Mesenchymal stem cell (in vitro differentiated cells and primary cell): ENCODE data around the gene ANXA6.

ENCODE experiments used
- DNase-seq: peaks from one replicate; pipeline ENCODE4 v3.0.0-alpha.2; 2013
- H2AFZ ChIP-seq: one replicate; pipeline ENCODE4 v1.6.1; 2013; ENCODE audit warnings: low read depth, mild to moderate bottlenecking, control low read depth, inconsistent platforms, low read length, moderate library complexity
- H2AK5ac ChIP-seq: 2 replicates; pipeline ENCODE4 v1.6.1; 2013; ENCODE audit warnings: low read length, moderate library complexity, mild to moderate bottlenecking, inconsistent platforms; ENCODE audit not compliant: severe bottlenecking
- H2BK120ac ChIP-seq: one replicate; pipeline ENCODE4 v1.6.1; 2013; ENCODE audit warnings: low read depth, mild to moderate bottlenecking, inconsistent platforms, low read length, moderate library complexity
- H2BK12ac ChIP-seq, 2 experiments: one replicate each; pipeline ENCODE4 v1.6.1; 2013; ENCODE audit warnings: inconsistent platforms in 2 of 2, low read length in 2 of 2, mild to moderate bottlenecking in 2 of 2, moderate library complexity in 2 of 2, control low read depth in 1 of 2
- H2BK15ac ChIP-seq: one replicate; pipeline ENCODE4 v1.6.1; 2013; ENCODE audit warnings: mild to moderate bottlenecking, low read depth, inconsistent platforms; ENCODE audit not compliant: poor library complexity, severe bottlenecking
- H2BK5ac ChIP-seq: 2 replicates; pipeline ENCODE4 v1.6.1; 2013; ENCODE audit warnings: low read depth, mild to moderate bottlenecking, low read length, control low read depth, inconsistent platforms; ENCODE audit not compliant: poor library complexity, severe bottlenecking
- H3K14ac ChIP-seq, 2 experiments: one replicate each; pipeline ENCODE4 v1.6.1; 2013; ENCODE audit warnings: inconsistent platforms in 2 of 2, low read length in 2 of 2, control low read depth in 1 of 2, mild to moderate bottlenecking in 1 of 2, moderate library complexity in 1 of 2
- H3K18ac ChIP-seq, 2 experiments: one replicate each; pipeline ENCODE4 v1.6.1; 2013; ENCODE audit warnings: inconsistent platforms in 2 of 2, low read length in 2 of 2, control low read depth in 1 of 2, low read depth in 1 of 2, mild to moderate bottlenecking in 1 of 2
- H3K23ac ChIP-seq, 2 experiments: one replicate each; pipeline ENCODE4 v1.6.1; 2013; ENCODE audit warnings: inconsistent platforms in 2 of 2, low read length in 2 of 2, mild to moderate bottlenecking in 2 of 2, moderate library complexity in 2 of 2, control low read depth in 1 of 2
- H3K27ac ChIP-seq: 2 replicates; pipeline ENCODE4 v1.5.1; 2013; ENCODE audit warnings: mild to moderate bottlenecking, moderate library complexity, low read length, control low read depth, inconsistent platforms; ENCODE audit not compliant: poor library complexity, severe bottlenecking
- H3K27me3 ChIP-seq, 2 experiments: 2 replicates each; pipeline versions ENCODE4 v1.6.1 to v1.7.0; 2013; ENCODE audit warnings: low read length in 2 of 2, mild to moderate bottlenecking in 2 of 2, moderate library complexity in 2 of 2, control low read depth in 1 of 2, inconsistent platforms in 1 of 2; ENCODE audit not compliant: control insufficient read depth in 1 of 2, insufficient read depth in 1 of 2
- H3K36me3 ChIP-seq, 2 experiments: 2 replicates each; pipeline versions ENCODE4 v1.6.1 to v1.7.0; 2013; ENCODE audit warnings: low read length in 2 of 2, control low read depth in 1 of 2, inconsistent platforms in 1 of 2, low read depth in 1 of 2, mild to moderate bottlenecking in 1 of 2; ENCODE audit not compliant: insufficient read depth in 2 of 2, control insufficient read depth in 1 of 2
- H3K4ac ChIP-seq, 2 experiments: one replicate each; pipeline ENCODE4 v1.6.1; 2013; ENCODE audit warnings: inconsistent platforms in 2 of 2, low read length in 2 of 2, mild to moderate bottlenecking in 2 of 2, moderate library complexity in 2 of 2, control low read depth in 1 of 2, low read depth in 1 of 2
- H3K4me1 ChIP-seq: 2 replicates; pipeline ENCODE4 v1.6.1; 2013; ENCODE audit warnings: low read depth, low read length, control low read depth; ENCODE audit not compliant: control insufficient read depth, insufficient read depth
- H3K4me2 ChIP-seq: 2 replicates; pipeline ENCODE4 v1.6.1; 2013; ENCODE audit warnings: low read length, mild to moderate bottlenecking, inconsistent platforms; ENCODE audit not compliant: poor library complexity, severe bottlenecking
- H3K4me3 ChIP-seq, 2 experiments: 2 replicates each; pipeline versions ENCODE4 v1.5.1 to v1.7.0; 2013; ENCODE audit warnings: low read length in 2 of 2, mild to moderate bottlenecking in 2 of 2, control low read depth in 1 of 2, low read depth in 1 of 2; ENCODE audit not compliant: insufficient read depth in 1 of 2
- H3K79me1 ChIP-seq: replicated peaks from 2 replicates; pipeline ENCODE4 v1.6.1; 2013; ENCODE audit warnings: mild to moderate bottlenecking, control low read depth, low read length, inconsistent platforms; ENCODE audit not compliant: poor library complexity, severe bottlenecking
- H3K9ac ChIP-seq: 2 replicates; pipeline ENCODE4 v1.7.0; 2013; ENCODE audit warnings: mild to moderate bottlenecking, low read length, moderate library complexity
- H3K9me3 ChIP-seq: 2 replicates; pipeline ENCODE4 v1.7.0; 2013; ENCODE audit warnings: mild to moderate bottlenecking, low read length; ENCODE audit not compliant: control insufficient read depth
- H4K8ac ChIP-seq: one replicate; pipeline ENCODE4 v1.6.1; 2013; ENCODE audit warnings: inconsistent platforms, mild to moderate bottlenecking, low read length, moderate library complexity
- H4K91ac ChIP-seq: one replicate; pipeline ENCODE4 v1.6.1; 2013; ENCODE audit warnings: mild to moderate bottlenecking, low read length, inconsistent platforms
- WGBS: methylation state at CpG from one replicate; pipeline ENCODE4 v1.1.7; 2013; ENCODE audit warnings: mixed read lengths; 5-methylcytosine and 5-hydroxymethylcytosine counted together

Gene ANXA6

DNA sequence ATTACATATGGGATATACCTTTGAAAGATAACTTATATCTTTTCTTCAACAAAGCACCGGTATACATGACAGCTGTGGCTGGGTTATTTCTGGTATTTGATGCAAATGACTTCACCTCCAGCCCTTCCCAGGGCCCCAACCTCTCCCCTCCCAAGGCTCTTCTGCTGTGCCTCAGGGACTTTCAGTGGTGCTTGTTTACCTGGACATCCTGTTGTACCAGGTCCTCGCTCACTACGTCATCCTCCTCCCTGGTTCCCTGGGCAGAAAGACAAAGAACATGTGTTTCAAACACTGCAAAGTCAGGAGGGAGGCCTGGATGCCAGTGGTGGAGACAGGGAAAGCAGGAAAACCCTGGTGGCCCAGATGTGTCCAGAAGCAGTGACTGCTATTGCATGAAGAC, 23.4 kb downstream of the ANXA6 start:
- no peak overlapping the region for H3K18ac ChIP-seq
- no peak overlapping the region for H3K23ac ChIP-seq
- H3K4me1 ChIP-seq = no peaks in the 10 kb centered on the region
- H3K4ac ChIP-seq = no peak overlapping the region
- no peak for DNase-seq
- H4K8ac ChIP-seq = no peak overlapping the region
- H2BK12ac ChIP-seq = no peak overlapping the region
- 98% methylated on average over 3 of the region's 3 CpGs for WGBS
- no peak overlapping the region for H3K4me3 ChIP-seq
- H2BK120ac ChIP-seq = no peak overlapping the region
- no peak overlapping the region for H2AFZ ChIP-seq
- H3K27me3 ChIP-seq = no peaks in the 10 kb centered on the region
- no peak overlapping the region for H3K27ac ChIP-seq
- no peak overlapping the region for H2BK5ac ChIP-seq
- H4K91ac ChIP-seq = no peak overlapping the region
- no peak overlapping the region for H2AK5ac ChIP-seq
- H3K4me2 ChIP-seq = no peak overlapping the region
- peaks cover 28% of the 10 kb centered on the region for H3K79me1 ChIP-seq
- no peak overlapping the region for H3K14ac ChIP-seq
- no peaks in the 10 kb centered on the region for H3K9me3 ChIP-seq
- H3K36me3 ChIP-seq = peaks cover 84 to 100% of the 10 kb centered on the region in 2 experiments
- H2BK15ac ChIP-seq = no peak overlapping the region
- H3K9ac ChIP-seq = no peak overlapping the region

DNA sequence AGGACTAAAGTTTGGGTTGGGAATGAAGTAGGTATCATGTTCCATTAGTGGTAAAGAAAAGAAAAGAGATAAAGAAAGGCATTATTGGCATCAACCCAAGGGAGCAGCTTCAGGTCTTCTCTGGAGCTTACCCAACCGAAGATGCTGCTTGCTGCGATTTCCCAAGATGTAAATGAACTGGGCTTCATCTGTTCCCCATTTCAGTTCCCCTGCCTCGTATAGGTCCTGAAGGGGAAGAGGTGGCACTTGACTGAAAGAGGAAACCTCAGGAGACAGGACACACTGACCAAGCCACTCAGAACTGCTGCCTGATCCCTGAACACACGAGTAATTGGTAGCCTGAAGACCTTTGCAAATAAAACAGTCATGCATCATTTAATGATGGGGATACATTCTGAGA, 24.6 kb downstream of the ANXA6 start:
- peaks cover 82 to 100% of the 10 kb centered on the region in 2 experiments for H3K36me3 ChIP-seq
- no peaks in the 10 kb centered on the region for H3K9me3 ChIP-seq
- H3K4me1 ChIP-seq = peaks cover under 1% of the 10 kb centered on the region
- no peaks in the 10 kb centered on the region for H3K27me3 ChIP-seq
- no peak overlapping the region for H2BK5ac ChIP-seq
- no peak overlapping the region for H2BK15ac ChIP-seq
- no peak overlapping the region for H3K18ac ChIP-seq
- no peak overlapping the region for H2BK12ac ChIP-seq
- no peak overlapping the region for H3K4ac ChIP-seq
- H3K79me1 ChIP-seq = peaks cover 21% of the 10 kb centered on the region
- H3K4me3 ChIP-seq = no peak overlapping the region
- H3K14ac ChIP-seq = no peak overlapping the region
- WGBS = 98% methylated on average over 4 of the region's 4 CpGs
- H3K23ac ChIP-seq = no peak overlapping the region
- H2AK5ac ChIP-seq = no peak overlapping the region
- H3K27ac ChIP-seq = no peak overlapping the region
- H4K91ac ChIP-seq = no peak overlapping the region
- no peak overlapping the region for H3K9ac ChIP-seq
- no peak overlapping the region for H3K4me2 ChIP-seq
- no peak overlapping the region for H2BK120ac ChIP-seq
- DNase-seq = no peak
- H2AFZ ChIP-seq = no peak overlapping the region
- H4K8ac ChIP-seq = no peak overlapping the region

DNA sequence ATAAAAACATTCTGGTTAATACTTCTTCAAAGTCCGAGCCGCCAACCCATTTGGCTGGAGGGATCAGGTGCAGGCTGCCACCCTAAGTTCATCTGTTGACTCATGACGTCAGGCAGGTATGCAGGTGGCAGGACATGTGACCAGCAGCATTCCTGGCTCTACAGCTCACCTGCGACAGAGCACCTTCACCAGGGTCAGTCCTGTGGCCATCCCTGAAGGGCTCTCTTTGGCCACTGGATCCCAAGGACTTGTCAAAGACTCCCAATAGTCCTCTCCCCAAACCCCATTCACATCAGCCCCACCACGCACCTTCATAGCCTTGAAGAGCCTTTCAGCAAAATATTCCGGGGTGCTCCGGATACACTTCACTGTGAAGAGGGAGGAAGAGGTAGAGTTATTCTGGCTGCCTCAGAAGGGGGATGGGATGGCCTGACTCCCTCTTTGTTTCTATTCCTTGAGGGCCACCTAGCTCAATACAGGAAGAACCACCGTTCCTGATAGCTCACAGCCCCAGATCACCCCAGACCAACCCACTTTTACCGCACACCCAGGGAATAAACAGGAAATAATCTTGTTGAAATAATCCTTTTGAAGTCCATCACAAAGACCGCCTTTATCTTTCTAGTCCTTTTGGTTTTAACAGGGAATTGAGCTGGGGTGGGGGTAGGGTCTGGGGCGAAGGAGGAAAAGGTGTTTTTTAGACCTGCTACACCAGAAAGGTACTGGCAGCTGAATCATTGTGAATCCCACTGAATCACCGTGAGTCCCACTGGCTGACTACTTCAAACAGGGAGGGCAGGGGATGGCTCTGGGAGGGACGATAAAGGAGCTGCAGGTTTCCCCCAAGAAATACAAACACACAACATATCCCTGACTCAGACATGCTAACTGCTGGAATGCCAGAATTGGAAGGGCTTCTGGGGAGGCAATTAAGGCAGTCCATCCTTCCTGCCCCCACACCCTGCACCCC, 26.4 kb downstream of the ANXA6 start:
- Histone ChIP-seq H3K9me3 (no peaks in the 10 kb centered on the region), H3K27ac (no peak overlapping the region), H3K23ac (no peak overlapping the region), H3K4me3 (no peak overlapping the region), H2BK12ac (no peak overlapping the region), H3K9ac (no peak overlapping the region), H4K8ac (no peak overlapping the region), H3K14ac (no peak overlapping the region), H3K4me2 (no peak overlapping the region), H2AK5ac (no peak overlapping the region), H4K91ac (no peak overlapping the region), H2AFZ (no peak overlapping the region), H2BK5ac (no peak overlapping the region), H3K36me3 (peaks cover 84 to 97% of the 10 kb centered on the region in 2 experiments), H2BK120ac (no peak overlapping the region), H3K27me3 (no peaks in the 10 kb centered on the region), H3K79me1 (peaks cover 21% of the 10 kb centered on the region), H3K4ac (no peak overlapping the region), H3K4me1 (peaks cover 5% of the 10 kb centered on the region), H3K18ac (no peak overlapping the region), H2BK15ac (no peak overlapping the region)
- 94% methylated on average over 11 of the region's 13 CpGs for WGBS
- DNase-seq = no peak

DNA sequence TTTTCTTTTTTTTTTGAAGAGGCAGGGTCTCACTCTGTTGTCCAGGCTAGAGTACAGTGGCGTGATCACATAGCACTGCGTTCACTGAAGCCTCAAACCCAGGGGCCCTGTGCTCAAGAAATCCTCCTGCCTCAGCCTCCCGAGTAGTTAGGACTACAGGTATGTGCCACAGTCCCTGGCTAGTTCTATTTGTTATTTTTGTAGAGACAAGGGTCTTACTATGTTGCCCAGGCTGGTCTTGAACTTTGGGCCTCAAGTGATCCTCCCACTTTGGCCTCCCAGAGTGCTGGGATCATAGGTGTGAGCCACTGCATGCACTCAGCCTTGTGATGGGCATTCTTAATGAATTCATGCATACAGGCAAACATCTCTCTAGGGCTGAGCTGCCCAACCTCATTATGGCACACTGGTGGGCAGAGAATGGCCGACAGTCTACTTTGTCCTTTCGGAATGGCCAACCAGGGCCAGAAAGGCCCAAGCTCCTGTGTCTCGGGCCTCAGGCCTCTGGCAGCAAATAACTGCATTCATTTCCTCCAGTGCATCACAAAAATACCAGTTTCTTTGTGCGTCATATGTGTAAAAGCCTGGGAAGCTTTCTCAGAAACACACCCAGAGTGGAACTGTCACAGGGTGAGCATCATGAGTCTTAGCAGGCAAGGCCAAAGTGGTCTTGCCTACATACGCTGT, 27.2 kb downstream of the ANXA6 start:
- Histone ChIP-seq H2BK12ac (no peak overlapping the region), H3K27ac (no peak overlapping the region), H2AK5ac (no peak overlapping the region), H3K79me1 (peaks cover 23% of the 10 kb centered on the region), H3K14ac (no peak overlapping the region), H3K23ac (no peak overlapping the region), H3K9me3 (no peaks in the 10 kb centered on the region), H2AFZ (no peak overlapping the region), H3K4ac (no peak overlapping the region), H4K91ac (no peak overlapping the region), H3K4me3 (no peak overlapping the region), H3K18ac (no peak overlapping the region), H3K36me3 (peaks cover 83 to 97% of the 10 kb centered on the region in 2 experiments), H3K27me3 (no peaks in the 10 kb centered on the region), H2BK120ac (no peak overlapping the region), H2BK15ac (no peak overlapping the region), H2BK5ac (no peak overlapping the region), H3K4me1 (peaks cover 7% of the 10 kb centered on the region), H3K4me2 (no peak overlapping the region), H3K9ac (no peak overlapping the region), H4K8ac (no peak overlapping the region)
- DNase-seq = no peak
- 97% methylated on average over 8 of the region's 8 CpGs for WGBS
